AG09319 (cell line): ENCODE data around the gene N4BP2.

Experiments
- DNase-seq: peaks from one replicate; pipeline ENCODE4 v3.0.0-alpha.2; 2010; ENCODE audit warnings: low read depth; ENCODE audit errors: extremely low read depth
- CTCF ChIP-seq: IDR thresholded peaks from 2 replicates; pipeline ENCODE4 v1.5.1; 2011; ENCODE audit warnings: low read depth, mild to moderate bottlenecking, inconsistent platforms, low read length, moderate library complexity

Gene N4BP2

DNA sequence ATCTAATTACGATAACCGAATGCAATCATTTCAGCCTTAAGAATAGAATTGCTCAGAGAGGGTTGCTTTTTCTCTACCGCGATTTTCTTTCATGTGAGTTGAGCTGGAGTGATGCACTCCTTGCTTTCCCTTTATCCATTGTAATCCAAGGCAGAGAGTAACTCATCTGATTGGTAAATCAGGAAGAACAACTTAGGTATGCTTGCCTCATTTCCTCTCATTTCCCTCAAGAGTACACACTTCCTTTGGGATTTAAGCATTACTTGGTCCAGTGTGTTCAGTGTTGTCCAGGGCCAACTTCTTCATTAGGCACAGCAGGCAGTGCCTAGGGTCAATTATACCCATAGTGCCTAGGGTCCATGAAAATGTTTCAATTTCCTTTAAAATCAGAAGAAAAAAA, 15.7 kb upstream of the N4BP2 start:
- DNase-seq = no peak
- no peak for TF ChIP-seq CTCF

- no peak for TF ChIP-seq CTCF
- no peak for DNase-seq
These were observed 12.9 kb upstream of the N4BP2 start for GRCh38 chr4:40043786-40044185.

DNA sequence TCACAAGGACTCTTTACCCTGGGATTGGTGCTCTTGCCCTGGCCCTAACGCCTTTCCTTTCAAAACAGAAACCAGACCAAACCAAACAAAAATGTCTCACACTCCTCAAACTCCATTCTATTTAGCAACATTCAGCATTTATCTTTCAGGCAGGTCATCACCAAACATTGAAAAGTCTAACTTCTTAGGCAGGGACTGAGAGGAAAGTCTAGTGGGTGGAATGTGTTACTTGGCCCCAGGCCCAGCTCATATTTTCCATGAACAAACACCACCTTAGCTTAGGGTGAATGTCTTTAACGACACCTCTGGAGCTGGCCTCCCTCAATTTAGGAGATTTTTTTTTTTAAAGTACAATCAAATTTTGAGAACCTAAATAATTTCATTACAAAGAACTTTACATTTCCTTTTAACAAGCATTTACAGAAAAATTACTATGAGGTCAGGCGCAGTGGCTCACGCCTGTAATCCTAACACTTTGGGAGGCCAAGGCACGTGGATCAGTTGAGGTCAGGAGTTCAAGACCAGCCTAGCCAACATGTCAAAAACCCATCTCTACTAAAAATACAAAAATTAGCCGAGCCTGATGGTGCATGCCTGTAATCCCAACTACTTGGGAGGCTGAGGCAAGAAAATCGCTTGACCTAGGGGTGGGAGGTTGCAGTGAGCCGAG, 10.2 kb upstream of the N4BP2 start:
- no peak for TF ChIP-seq CTCF
- no peak for DNase-seq

DNA sequence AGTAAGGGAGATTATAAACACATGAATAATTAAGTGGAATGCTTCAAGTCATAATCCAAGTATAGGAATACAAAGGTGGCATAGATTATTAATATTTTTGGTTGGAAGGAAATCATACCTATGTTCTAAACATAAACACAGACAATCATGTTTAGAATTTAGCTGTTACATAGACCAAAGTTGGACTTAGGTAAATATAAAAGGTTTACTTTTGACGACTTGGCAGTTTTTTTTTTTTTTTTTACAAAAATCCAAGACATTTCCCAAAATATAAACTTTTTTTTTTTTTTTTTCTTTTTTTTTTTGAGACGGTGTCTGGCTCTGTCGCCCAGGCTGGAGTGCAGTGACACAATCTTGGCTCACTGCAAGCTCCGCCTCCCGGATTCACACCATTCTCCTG, 3.5 kb upstream of the N4BP2 start:
- no peak for DNase-seq
- TF ChIP-seq CTCF = no peak

- TF ChIP-seq CTCF = no peak
- no peak for DNase-seq
These were observed 1.2 kb upstream of the N4BP2 start for GRCh38 chr4:40055511-40055862.

DNA sequence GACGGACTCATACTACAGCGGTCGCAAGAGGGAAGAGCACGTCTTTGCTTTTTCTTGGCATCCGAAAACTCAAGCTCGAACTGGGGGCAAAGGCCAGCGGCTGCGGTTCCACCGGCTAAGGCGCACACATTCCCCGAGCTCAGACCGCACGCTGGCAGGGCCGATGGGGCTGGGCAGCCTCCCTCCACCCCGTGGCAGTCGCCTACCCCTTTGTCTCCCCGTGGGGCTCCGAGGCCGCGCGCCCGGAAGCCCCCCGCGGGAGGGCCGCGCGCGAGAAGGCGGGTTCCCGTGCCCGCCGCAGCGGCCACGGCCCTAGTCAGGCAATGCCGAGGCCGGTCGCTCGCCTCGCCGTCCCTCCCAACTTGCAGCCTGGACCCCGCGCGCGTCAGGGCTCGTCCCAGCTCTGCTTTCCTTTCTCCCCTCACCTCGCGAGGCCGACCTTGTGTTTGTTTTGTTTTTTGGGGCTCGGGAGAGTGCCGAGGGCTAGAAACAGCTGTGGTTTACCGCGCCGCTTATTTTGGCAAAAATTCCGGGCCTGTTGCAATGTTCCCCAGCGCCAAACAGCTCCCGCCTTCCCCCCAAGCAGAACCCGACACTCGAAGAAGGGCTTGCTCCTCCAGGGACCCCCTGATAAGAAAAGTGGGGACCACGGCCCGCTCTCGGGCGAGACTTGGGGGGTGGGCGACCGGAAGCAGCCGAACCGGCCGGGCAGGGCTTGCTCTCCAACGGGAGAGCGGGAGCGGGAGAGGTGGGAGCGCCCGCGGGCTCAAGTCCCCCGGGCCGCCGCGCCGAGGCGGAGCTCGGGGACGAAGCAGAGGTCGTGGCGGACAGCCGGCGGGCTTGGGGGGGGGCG, 561 bp upstream of the N4BP2 start:
- DNase-seq = peak; percentile 75
- no peak; the same call in 1 of the 2 replicates for TF ChIP-seq CTCF

DNA sequence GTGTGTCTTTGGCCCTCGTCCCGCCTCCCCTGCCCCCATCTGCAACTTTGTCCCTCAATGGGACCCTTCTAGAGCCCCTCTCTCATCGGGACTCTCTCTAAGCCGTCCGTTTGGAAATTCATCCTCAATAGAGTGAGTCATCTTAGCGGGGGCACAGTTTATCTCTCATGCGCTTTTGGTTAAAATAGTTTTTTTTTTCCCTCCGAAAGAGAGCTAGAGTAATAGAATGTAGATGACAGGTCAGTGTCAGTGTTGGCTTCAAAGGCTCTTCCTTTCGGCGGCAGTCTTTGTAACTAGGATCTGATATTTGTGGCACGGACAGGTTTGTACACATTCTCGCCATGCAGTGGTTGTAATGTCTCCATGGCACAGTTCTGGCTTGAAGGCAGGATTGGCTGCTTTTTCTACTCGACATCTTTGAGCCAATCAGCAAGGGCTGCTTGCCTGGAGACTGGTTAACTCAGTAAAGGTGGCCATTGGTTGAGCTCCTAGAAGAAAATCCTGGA, 989 bp downstream of the N4BP2 start:
- peak; percentile 89 for DNase-seq
- TF ChIP-seq CTCF = no peak
